Colonic mucosa (tissue), 4 donors: Measurements from ENCODE around the gene C6orf89. TPM values are rescaled to one million over a fixed set of nuclear protein-coding genes. Genes with fewer than 3 reads are reported as not detected.
A peak's percentile ranks its signal among the peaks of the same experiment; 100 is the strongest.

Source experiments
- DNase-seq: peaks from one replicate; pipeline ENCODE4 v3.0.0-alpha.2; 2020
- H3K27ac ChIP-seq: fragments of 200-600 bp; one replicate; pipeline ENCODE4 v1.8.0; 2021
- H3K27me3 ChIP-seq: fragments of 200-600 bp; one replicate; pipeline ENCODE4 v1.8.0; 2021
- H3K36me3 ChIP-seq: fragments of 200-600 bp; one replicate; pipeline ENCODE4 v1.8.0; 2021
- H3K4me1 ChIP-seq: fragments of 200-600 bp; one replicate; pipeline ENCODE4 v1.8.0; 2021; ENCODE audit warnings: mild to moderate bottlenecking
- H3K4me3 ChIP-seq: fragments of 200-600 bp; one replicate; pipeline ENCODE4 v1.8.0; 2021
- H3K9ac ChIP-seq, 2 donors: one replicate each; pipeline ENCODE4 v1.7.0; 2013; ENCODE audit warnings: control low read depth in 2 of 2, low read depth in 2 of 2, low read length in 2 of 2
- H3K9me3 ChIP-seq: fragments of 200-600 bp; one replicate; pipeline ENCODE4 v1.8.0; 2021
- intact Hi-C: fragments of 100-400 bp; cut with DNase I; formaldehyde crosslinking; loops from one replicate; pipeline ENCODE4 v1.14.1; 2022
- total RNA-seq, 2 donors: library from RNA; stranded (reverse); fragmentation: NEBNext Ultra II Directional in 1 of 2; extraction: Animal tissue kit (Norgen Biotek cat#: 25700) in 1 of 2; gene quantifications; one replicate each; pipeline ENCODE4 v1.2.1, GENCODE V29; 2021
- TF ChIP-seq, protein P1 (sequence below): fragments of 200-600 bp; IDR thresholded peaks from one replicate; pipeline ENCODE4 v1.8.0; 2022; ENCODE audit warnings: antibody characterized with exemption, mild to moderate bottlenecking
- donor health status: healthy.
- donor health status: DM: no; HTN: no; CAD: no.
- donor health status: DM: no; HTN: no; CAD: no.

C6orf89 gene
- total RNA-seq, 2 donors from 2014 or later: 46.3 to 49.5 TPM

- no peak for DNase-seq
- Histone ChIP-seq H3K27ac (no peak overlapping the region), H3K27me3 (no peaks in the 10 kb centered on the region), H3K4me3 (no peak overlapping the region), H3K9ac (no peak overlapping the region), H3K9me3 (no peaks in the 10 kb centered on the region), H3K36me3 (no peaks in the 10 kb centered on the region), H3K4me1 (no peaks in the 10 kb centered on the region)
- intact Hi-C loops: no loop called here
- TF ChIP-seq, protein P1, sequence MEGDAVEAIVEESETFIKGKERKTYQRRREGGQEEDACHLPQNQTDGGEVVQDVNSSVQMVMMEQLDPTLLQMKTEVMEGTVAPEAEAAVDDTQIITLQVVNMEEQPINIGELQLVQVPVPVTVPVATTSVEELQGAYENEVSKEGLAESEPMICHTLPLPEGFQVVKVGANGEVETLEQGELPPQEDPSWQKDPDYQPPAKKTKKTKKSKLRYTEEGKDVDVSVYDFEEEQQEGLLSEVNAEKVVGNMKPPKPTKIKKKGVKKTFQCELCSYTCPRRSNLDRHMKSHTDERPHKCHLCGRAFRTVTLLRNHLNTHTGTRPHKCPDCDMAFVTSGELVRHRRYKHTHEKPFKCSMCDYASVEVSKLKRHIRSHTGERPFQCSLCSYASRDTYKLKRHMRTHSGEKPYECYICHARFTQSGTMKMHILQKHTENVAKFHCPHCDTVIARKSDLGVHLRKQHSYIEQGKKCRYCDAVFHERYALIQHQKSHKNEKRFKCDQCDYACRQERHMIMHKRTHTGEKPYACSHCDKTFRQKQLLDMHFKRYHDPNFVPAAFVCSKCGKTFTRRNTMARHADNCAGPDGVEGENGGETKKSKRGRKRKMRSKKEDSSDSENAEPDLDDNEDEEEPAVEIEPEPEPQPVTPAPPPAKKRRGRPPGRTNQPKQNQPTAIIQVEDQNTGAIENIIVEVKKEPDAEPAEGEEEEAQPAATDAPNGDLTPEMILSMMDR: no peak
These were observed 22.0 kb downstream of the C6orf89 start for GRCh38 chr6:36907781-36908180.

DNA sequence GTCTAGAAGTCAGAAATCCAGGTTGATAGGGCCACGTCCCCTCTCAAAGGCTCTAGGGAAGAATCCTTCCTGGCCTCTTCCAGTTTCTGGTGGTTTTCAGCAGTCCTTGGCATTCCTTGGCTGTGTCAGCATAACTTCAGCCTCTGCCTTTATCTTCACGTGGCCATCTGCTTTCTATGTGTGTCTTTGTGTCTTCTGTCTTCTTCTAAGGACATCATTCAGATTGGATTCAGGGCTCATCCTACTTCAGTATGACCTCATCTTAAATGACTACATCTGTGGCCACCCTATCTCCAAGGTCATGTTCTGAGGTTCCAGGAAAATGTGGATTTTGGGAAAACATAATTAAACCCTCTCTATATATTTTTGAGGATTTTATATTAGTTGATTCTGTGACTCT lies 23.0 kb downstream of the C6orf89 start:
- TF ChIP-seq, protein P1: no peak
- DNase-seq: no peak
- Histone ChIP-seq H3K36me3 (no peaks in the 10 kb centered on the region), H3K4me3 (no peak overlapping the region), H3K27me3 (no peaks in the 10 kb centered on the region), H3K9ac (no peak overlapping the region), H3K27ac (no peak overlapping the region), H3K4me1 (no peaks in the 10 kb centered on the region), H3K9me3 (no peaks in the 10 kb centered on the region)
- intact Hi-C loops: no loop called here

DNA sequence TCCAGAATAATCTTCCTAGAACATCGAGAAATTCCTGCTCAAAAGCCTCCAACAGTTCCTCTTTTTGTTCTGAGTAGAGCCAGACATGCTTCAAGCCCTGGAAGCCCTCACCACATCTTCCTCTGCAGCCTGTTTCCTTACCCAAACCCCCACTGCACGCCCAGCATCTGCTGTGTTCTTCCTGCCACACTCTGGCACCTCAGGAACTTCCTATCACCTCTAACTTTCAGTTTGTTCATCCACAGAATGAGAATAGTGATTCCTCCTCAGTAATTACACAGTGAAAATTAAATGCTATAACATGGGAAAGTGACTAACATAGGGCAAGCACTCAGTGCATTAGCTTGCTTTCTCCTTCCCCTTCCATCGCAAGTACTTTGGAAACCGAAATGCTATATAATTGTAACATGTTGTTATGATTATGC lies 26.3 kb downstream of the C6orf89 start:
- no peak for DNase-seq
- Histone ChIP-seq H3K4me3 (no peak overlapping the region), H3K9me3 (no peaks in the 10 kb centered on the region), H3K27me3 (no peaks in the 10 kb centered on the region), H3K4me1 (peaks cover 4% of the 10 kb centered on the region), H3K27ac (no peak overlapping the region), H3K36me3 (no peaks in the 10 kb centered on the region), H3K9ac (no peak overlapping the region)
- TF ChIP-seq, protein P1: no peak
- intact Hi-C loops: no loop called here

DNA sequence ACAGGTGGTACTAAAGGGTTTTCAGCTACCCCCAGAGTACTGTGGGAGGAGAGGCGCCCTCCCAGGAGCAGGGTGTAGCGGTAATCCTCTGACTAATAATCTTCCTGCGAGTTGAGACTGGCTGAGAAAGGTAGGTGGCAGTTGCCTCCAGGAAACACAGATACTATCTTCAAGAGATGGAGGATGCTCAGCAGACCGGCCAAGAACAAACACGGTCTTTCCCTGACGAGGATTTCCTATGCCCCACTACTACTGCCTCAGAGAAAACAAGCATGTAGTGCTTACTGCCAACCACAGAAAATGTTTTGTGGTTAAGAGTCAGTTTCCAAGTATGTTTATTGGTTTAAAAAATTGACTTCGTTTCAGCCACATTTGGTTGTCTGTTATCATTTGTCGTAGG lies 26.8 kb downstream of the C6orf89 start:
- Histone ChIP-seq H3K9ac (no peak overlapping the region), H3K36me3 (no peaks in the 10 kb centered on the region), H3K27me3 (no peaks in the 10 kb centered on the region), H3K9me3 (no peaks in the 10 kb centered on the region), H3K4me1 (peaks cover 4% of the 10 kb centered on the region), H3K27ac (peak overlapping the region; percentile 2), H3K4me3 (no peak overlapping the region)
- TF ChIP-seq, protein P1: no peak
- intact Hi-C loops: no loop called here
- no peak for DNase-seq

- Histone ChIP-seq H3K27me3 (no peaks in the 10 kb centered on the region), H3K27ac (peak overlapping the region; percentile 2), H3K4me1 (peaks cover 4% of the 10 kb centered on the region), H3K36me3 (no peaks in the 10 kb centered on the region), H3K4me3 (no peak overlapping the region), H3K9me3 (no peaks in the 10 kb centered on the region), H3K9ac (no peak overlapping the region)
- DNase-seq: no peak
- TF ChIP-seq, protein P1: no peak
- intact Hi-C loops: no loop called here
These were observed 27.3 kb downstream of the C6orf89 start for GRCh38 chr6:36913082-36913481.
